ENCODE data around the gene CHD9. TPM values are rescaled to one million over a fixed set of nuclear protein-coding genes. Genes with fewer than 3 reads are reported as not detected.
A peak's percentile ranks its signal among the peaks of the same experiment; 100 is the strongest.

Gene CHD9
- total and polyA plus RNA-seq, 9 of the 15 experiments (the other 6 are each of a cell fraction or from before 2014, with no cell fraction given): 29.0 to 69.3 (median 40.6) TPM

DNA sequence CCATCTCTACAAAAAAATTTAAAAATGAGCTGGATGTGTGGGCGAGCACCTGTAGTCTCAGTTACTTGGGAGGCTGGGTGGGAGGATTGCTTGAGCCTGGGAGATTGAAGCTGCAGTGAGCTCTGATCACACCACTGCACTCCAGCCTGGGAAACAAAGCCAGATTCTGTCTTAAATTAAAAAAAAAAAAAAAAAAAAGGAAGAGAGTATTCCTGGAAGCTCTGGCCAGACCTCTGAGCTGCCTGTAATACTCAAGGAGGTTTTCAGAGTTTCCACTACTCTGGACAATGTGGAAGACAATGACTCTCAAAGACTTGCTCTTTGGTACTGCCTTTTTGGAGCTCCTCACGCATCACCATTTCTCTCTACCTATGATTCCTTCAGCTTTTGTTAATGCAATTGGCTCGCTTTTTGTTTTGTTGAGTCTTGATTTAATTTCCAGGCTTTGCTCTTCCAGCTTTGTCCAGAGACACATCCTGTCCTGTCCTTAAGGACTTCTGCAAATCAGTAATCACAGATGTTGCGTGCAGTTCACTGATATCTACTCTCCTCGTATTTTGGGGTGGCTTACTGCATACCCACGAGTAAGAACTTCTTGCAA lies 10.8 kb downstream of the CHD9 start (continued):
- TF ChIP-seq CCNT2 (IDR thresholded peaks at IDR 0.05; ENCODE audit: borderline replicate concordance, extremely low read depth, insufficient read length, low read depth, low read length) (no peak), ZNF263 (CRISPR knock-in tag; IDR thresholded peaks at IDR 0.05; ENCODE audit: borderline replicate concordance) (no peak), TCF3 (CRISPR knock-in tag; IDR thresholded peaks at IDR 0.05) (peak; percentile 74), ZFX (CRISPR knock-in tag; IDR thresholded peaks at IDR 0.05) (no peak), KAT2B (IDR thresholded peaks at IDR 0.05; ENCODE audit: low read depth, low read length) (no peak), SMARCA4 (IDR thresholded peaks at IDR 0.05) (peak; percentile 55; the same call in 1 of the 2 replicates), ZNF561 (CRISPR knock-in tag; conservative IDR thresholded peaks at IDR 0.05) (no peak), TAL1 (IDR thresholded peaks at IDR 0.05) (peak; percentile 72), MCM5 (IDR thresholded peaks at IDR 0.05; ENCODE audit: low read depth) (no peak), HLTF (IDR thresholded peaks at IDR 0.05) (no peak), ZKSCAN3 (CRISPR knock-in tag; IDR thresholded peaks at IDR 0.05) (no peak), CBFA2T2 (conservative IDR thresholded peaks at IDR 0.05) (0 out of 2 replicates have a peak, but pooled peaks have one; percentile 23), HSF4 (CRISPR knock-in tag; IDR thresholded peaks at IDR 0.05; ENCODE audit: borderline replicate concordance) (no peak), EP300 (IDR thresholded peaks at IDR 0.05; ENCODE audit: low read length) (peak; percentile 62), SRSF1 (IDR thresholded peaks at IDR 0.05; ENCODE audit: low read depth, low read length) (no peak), ARID1B (IDR thresholded peaks at IDR 0.05) (peak; percentile 76), NR2C2 (CRISPR knock-in tag; IDR thresholded peaks at IDR 0.05) (no peak), NR2C2 (tag; IDR thresholded peaks at IDR 0.05) (no peak), CREB1 (IDR thresholded peaks at IDR 0.05) (no peak), CREB1 (CRISPR knock-in tag; IDR thresholded peaks at IDR 0.05) (no peak), MTA2 (IDR thresholded peaks at IDR 0.05; ENCODE audit: low read depth) (peak; percentile 44; the same call in 1 of the 2 replicates)
- TF ChIP-seq, protein P1, sequence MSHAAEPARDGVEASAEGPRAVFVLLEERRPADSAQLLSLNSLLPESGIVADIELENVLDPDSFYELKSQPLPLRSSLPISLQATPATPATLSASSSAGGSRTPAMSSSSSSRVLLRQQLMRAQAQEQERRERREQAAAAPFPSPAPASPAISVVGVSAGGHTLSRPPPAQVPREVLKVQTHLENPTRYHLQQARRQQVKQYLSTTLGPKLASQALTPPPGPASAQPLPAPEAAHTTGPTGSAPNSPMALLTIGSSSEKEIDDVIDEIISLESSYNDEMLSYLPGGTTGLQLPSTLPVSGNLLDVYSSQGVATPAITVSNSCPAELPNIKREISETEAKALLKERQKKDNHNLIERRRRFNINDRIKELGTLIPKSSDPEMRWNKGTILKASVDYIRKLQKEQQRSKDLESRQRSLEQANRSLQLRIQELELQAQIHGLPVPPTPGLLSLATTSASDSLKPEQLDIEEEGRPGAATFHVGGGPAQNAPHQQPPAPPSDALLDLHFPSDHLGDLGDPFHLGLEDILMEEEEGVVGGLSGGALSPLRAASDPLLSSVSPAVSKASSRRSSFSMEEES (CRISPR knock-in tag; IDR thresholded peaks at IDR 0.05): no peak
- TF ChIP-seq, protein P2, sequence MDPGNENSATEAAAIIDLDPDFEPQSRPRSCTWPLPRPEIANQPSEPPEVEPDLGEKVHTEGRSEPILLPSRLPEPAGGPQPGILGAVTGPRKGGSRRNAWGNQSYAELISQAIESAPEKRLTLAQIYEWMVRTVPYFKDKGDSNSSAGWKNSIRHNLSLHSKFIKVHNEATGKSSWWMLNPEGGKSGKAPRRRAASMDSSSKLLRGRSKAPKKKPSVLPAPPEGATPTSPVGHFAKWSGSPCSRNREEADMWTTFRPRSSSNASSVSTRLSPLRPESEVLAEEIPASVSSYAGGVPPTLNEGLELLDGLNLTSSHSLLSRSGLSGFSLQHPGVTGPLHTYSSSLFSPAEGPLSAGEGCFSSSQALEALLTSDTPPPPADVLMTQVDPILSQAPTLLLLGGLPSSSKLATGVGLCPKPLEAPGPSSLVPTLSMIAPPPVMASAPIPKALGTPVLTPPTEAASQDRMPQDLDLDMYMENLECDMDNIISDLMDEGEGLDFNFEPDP (CRISPR knock-in tag; IDR thresholded peaks at IDR 0.05): no peak
- TF ChIP-seq, protein P3, sequence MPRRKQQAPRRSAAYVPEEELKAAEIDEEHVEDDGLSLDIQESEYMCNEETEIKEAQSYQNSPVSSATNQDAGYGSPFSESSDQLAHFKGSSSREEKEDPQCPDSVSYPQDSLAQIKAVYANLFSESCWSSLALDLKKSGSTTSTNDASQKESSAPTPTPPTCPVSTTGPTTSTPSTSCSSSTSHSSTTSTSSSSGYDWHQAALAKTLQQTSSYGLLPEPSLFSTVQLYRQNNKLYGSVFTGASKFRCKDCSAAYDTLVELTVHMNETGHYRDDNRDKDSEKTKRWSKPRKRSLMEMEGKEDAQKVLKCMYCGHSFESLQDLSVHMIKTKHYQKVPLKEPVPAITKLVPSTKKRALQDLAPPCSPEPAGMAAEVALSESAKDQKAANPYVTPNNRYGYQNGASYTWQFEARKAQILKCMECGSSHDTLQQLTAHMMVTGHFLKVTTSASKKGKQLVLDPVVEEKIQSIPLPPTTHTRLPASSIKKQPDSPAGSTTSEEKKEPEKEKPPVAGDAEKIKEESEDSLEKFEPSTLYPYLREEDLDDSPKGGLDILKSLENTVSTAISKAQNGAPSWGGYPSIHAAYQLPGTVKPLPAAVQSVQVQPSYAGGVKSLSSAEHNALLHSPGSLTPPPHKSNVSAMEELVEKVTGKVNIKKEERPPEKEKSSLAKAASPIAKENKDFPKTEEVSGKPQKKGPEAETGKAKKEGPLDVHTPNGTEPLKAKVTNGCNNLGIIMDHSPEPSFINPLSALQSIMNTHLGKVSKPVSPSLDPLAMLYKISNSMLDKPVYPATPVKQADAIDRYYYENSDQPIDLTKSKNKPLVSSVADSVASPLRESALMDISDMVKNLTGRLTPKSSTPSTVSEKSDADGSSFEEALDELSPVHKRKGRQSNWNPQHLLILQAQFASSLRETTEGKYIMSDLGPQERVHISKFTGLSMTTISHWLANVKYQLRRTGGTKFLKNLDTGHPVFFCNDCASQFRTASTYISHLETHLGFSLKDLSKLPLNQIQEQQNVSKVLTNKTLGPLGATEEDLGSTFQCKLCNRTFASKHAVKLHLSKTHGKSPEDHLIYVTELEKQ (CRISPR knock-in tag; IDR thresholded peaks at IDR 0.05): no peak
